Esophagus squamous epithelium (tissue), 5 donors: ENCODE measurements around the gene CRYZL1. TPM values are rescaled to one million over a fixed set of nuclear protein-coding genes. Genes with fewer than 3 reads are reported as not detected.

Source experiments
- DNase-seq: peaks from one replicate; lab custom pipeline; 2025; lab: John Stamatoyannopoulos, UW
- H3K27ac ChIP-seq, 4 donors: fragments of 200-600 bp; sonication (generic); one replicate each; pipeline ENCODE4 v1.5.1; 2016 to 2019; ENCODE audit warnings: mild to moderate bottlenecking in 1 of 4
- H3K27me3 ChIP-seq, 4 donors: fragments of 200-600 bp; sonication (generic); 1 replicate in 3 of 4; 2 replicates in 1 of 4; pipeline versions ENCODE4 v1.5.1 to v1.6.0; 2017 to 2021; ENCODE audit warnings: antibody characterized with exemption in 1 of 4
- H3K36me3 ChIP-seq, 3 donors: fragments of 200-600 bp; sonication (generic); one replicate each; pipeline ENCODE4 v1.5.1; 2016 to 2019
- H3K4me1 ChIP-seq, 3 donors: fragments of 200-600 bp; sonication (generic); one replicate each; pipeline ENCODE4 v1.5.1; 2017 to 2019
- H3K4me3 ChIP-seq, 4 donors: fragments of 200-600 bp; sonication (generic); 1 replicate in 3 of 4; 2 replicates in 1 of 4; pipeline ENCODE4 v1.5.1; 2016 to 2019; ENCODE audit warnings: mild to moderate bottlenecking in 2 of 4, moderate library complexity in 1 of 4
- H3K9me3 ChIP-seq, 3 donors: fragments of 200-600 bp; sonication (generic); one replicate each; pipeline ENCODE4 v1.5.1; 2016 to 2019
- CTCF ChIP-seq, 6 experiments: fragments of 450-650 bp in 4 of 6; fragments of 200-600 bp in 2 of 6; sonication (generic) in 2 of 6; IDR thresholded peaks; one replicate each; pipeline ENCODE4 v1.5.1; 2016 to 2019; ENCODE audit warnings: antibody characterized with exemption in 6 of 6, mild to moderate bottlenecking in 4 of 6, moderate library complexity in 4 of 6
- POLR2A ChIP-seq, 4 donors: fragments of 450-650 bp; IDR thresholded peaks; one replicate each; pipeline ENCODE4 v1.6.1; 2017; ENCODE audit warnings: antibody characterized with exemption in 4 of 4, mild to moderate bottlenecking in 4 of 4, moderate library complexity in 3 of 4
- WGBS, 2 donors: methylation state at CpG; one replicate each; pipeline ENCODE4 v1.1.5; 2018; 5-methylcytosine and 5-hydroxymethylcytosine counted together
- intact Hi-C: fragments of 100-400 bp; cut with DNase I; formaldehyde crosslinking; loops from one replicate; pipeline ENCODE4 v1.15.0; 2022
- total RNA-seq, 4 donors: library from RNA; depleted of rRNA; stranded (reverse); fragments of >200 nt; gene quantifications; one replicate each; pipeline ENCODE4 v1.1.0, GENCODE V29; 2016
- donor health status: DM: yes; HTN: yes; CAD: no.

The CRYZL1 gene
- total RNA-seq, 4 donors from 2014 or later = 7.9 to 25.7 (median 15.3) TPM

GRCh38 chr21:33674226-33674625 is 32.7 kb upstream of the CRYZL1 start:
- Histone ChIP-seq H3K27me3 (no peaks in the 10 kb centered on the region), H3K27ac (no peak overlapping the region), H3K36me3 (no peaks in the 10 kb centered on the region), H3K4me3 (no peak overlapping the region), H3K4me1 (peaks cover 0 to 19% (median 0%) of the 10 kb centered on the region in 3 donors), H3K9me3 (no peaks in the 10 kb centered on the region)
- 0 to 22% methylated on average over 1 of the region's 1 CpG for WGBS, 2 donors
- intact Hi-C loops = no loop called here
- no peak for DNase-seq
- TF ChIP-seq POLR2A (IDR thresholded peaks at IDR 0.05) (no peak), CTCF (IDR thresholded peaks at IDR 0.05) (no peak)

DNA sequence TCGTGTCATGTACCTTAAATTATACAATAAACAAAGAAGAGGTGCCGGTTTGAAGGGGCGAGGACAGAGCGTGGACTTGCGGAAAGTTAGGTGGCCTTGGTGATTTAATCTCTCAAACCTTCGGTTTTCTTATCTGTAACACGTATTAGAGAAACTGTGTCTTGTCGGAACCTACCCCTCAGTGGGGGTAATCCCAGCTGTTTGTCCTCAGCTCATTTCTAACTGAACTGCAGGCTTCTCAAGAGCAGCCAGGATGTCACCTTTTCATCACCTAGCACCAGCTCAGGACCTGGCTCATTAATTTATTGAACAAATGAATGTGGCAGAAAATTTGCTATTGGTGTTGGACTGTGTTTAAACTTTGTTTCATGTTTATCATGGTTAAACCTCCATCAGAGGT is 31.9 kb upstream of the CRYZL1 start:
- WGBS, 2 donors = 87% methylated on average over 8 of the region's 8 CpGs

GRCh38 chr21:33670076-33670978 is 28.8 kb upstream of the CRYZL1 start:
- DNase-seq = no peak
- H3K27me3 ChIP-seq = no peaks in the 10 kb centered on the region
- no peak overlapping the region for H3K27ac ChIP-seq
- peaks cover 0 to 19% (median 0%) of the 10 kb centered on the region in 3 donors for H3K4me1 ChIP-seq
- WGBS, 2 donors = 73 to 85% methylated on average over 6 of the region's 6 CpGs
- no peaks in the 10 kb centered on the region for H3K36me3 ChIP-seq
- intact Hi-C loops = no loop called here
- no peak overlapping the region for H3K4me3 ChIP-seq
- TF ChIP-seq CTCF (IDR thresholded peaks at IDR 0.05) = no peak
- H3K9me3 ChIP-seq = no peaks in the 10 kb centered on the region

More for the DNA sequence above, 31.9 kb upstream of the CRYZL1 start:
- Histone ChIP-seq H3K9me3 (no peaks in the 10 kb centered on the region), H3K4me3 (no peak overlapping the region), H3K27ac (no peak overlapping the region), H3K36me3 (no peaks in the 10 kb centered on the region), H3K27me3 (no peaks in the 10 kb centered on the region), H3K4me1 (peaks cover 0 to 17% (median 0%) of the 10 kb centered on the region in 3 donors)
- DNase-seq = no peak
- intact Hi-C loops = no loop called here
- no peak for TF ChIP-seq CTCF (IDR thresholded peaks at IDR 0.05)
- TF ChIP-seq POLR2A (IDR thresholded peaks at IDR 0.05) = no peak

DNA sequence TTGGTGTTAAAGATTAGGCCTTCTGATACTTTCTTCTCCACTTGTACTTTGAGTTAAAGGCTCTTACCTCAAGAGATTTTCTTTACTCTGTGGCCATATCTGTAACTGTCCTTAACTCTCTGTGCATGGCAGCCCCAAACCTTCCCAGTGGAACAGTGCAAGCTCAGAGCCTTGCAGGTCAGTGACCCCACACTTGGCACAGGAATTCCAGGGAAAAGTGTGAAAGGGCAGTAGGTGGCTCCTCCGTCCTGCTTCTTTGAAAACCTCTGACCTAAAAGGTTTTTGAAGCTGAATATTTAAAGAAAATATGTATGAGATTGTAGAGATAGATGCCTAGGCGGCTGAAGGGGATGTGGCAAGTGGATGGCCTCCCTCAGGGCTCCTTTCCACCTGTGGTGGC is 27.1 kb upstream of the CRYZL1 start:
- Histone ChIP-seq H3K4me1 (peaks cover 0 to 16% (median 0%) of the 10 kb centered on the region in 3 donors), H3K36me3 (no peaks in the 10 kb centered on the region), H3K4me3 (no peak overlapping the region), H3K27me3 (no peaks in the 10 kb centered on the region), H3K9me3 (no peaks in the 10 kb centered on the region), H3K27ac (no peak overlapping the region)
- no peak for DNase-seq
- intact Hi-C loops = no loop called here
- WGBS, 2 donors = 80 to 84% methylated on average over 2 of the region's 2 CpGs
- TF ChIP-seq POLR2A (IDR thresholded peaks at IDR 0.05) (no peak), CTCF (IDR thresholded peaks at IDR 0.05) (no peak)

DNA sequence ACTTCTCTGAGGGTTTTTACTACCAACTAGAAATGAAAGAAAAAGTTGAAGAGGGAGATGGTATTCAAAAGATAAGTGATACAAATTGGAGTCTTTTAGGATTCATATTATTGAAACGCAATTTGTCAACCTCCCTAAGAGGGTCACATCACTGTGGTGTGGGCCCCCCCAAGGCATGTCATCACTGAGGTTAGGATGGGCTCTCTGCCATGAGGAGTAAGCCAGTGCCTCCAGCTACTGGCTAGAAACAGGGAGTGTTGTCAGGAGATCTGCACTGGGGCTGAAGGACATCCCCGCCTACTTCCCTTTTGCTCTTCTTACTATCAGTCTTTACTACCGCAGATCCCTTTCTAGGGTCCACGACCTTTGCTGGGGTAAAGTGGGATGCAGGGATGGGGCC is 26.6 kb upstream of the CRYZL1 start:
- Histone ChIP-seq H3K4me1 (peaks cover 0 to 16% (median 0%) of the 10 kb centered on the region in 3 donors), H3K4me3 (no peak overlapping the region), H3K36me3 (no peaks in the 10 kb centered on the region), H3K27ac (no peak overlapping the region), H3K9me3 (no peaks in the 10 kb centered on the region), H3K27me3 (no peaks in the 10 kb centered on the region)
- TF ChIP-seq POLR2A (IDR thresholded peaks at IDR 0.05) = no peak
- TF ChIP-seq CTCF (IDR thresholded peaks at IDR 0.05) = no peak
- WGBS, 2 donors = 42 to 43% methylated on average over 4 of the region's 4 CpGs
- intact Hi-C loops = no loop called here
- DNase-seq = no peak
